Esophagus muscularis mucosa (tissue), 4 donors: Measurements from ENCODE around the gene CACNB1. TPM values are rescaled to one million over a fixed set of nuclear protein-coding genes. Genes with fewer than 3 reads are reported as not detected.

Source experiments
- DNase-seq: peaks from one replicate; pipeline ENCODE4 v3.0.0-alpha.2; 2017; ENCODE audit errors: extremely low spot score
- H3K27ac ChIP-seq, 4 donors: fragments of 200-600 bp; sonication (generic); replicated peaks in 1 of 4; 1 replicate in 3 of 4; 2 replicates in 1 of 4; pipeline ENCODE4 v1.5.1; 2016 to 2019; ENCODE audit warnings: mild to moderate bottlenecking in 1 of 4
- H3K27me3 ChIP-seq, 4 donors: fragments of 200-600 bp; sonication (generic); one replicate each; pipeline versions ENCODE4 v1.5.1 to v1.6.0; 2016 to 2019
- H3K36me3 ChIP-seq, 4 donors: fragments of 200-600 bp; sonication (generic); one replicate each; pipeline ENCODE4 v1.5.1; 2016 to 2019
- H3K4me1 ChIP-seq, 4 donors: fragments of 200-600 bp; sonication (generic); one replicate each; pipeline ENCODE4 v1.5.1; 2016 to 2019
- H3K4me3 ChIP-seq, 4 donors: fragments of 200-600 bp; sonication (generic); 1 replicate in 2 of 4; 2 replicates in 2 of 4; pipeline ENCODE4 v1.5.1; 2016 to 2019; ENCODE audit warnings: mild to moderate bottlenecking in 4 of 4, moderate library complexity in 1 of 4
- H3K9me3 ChIP-seq, 4 donors: fragments of 200-600 bp; sonication (generic); 1 replicate in 3 of 4; 2 replicates in 1 of 4; pipeline ENCODE4 v1.5.1; 2016 to 2019
- CTCF ChIP-seq, 3 experiments: fragments of 200-600 bp in 2 of 3; fragments of 450-650 bp in 1 of 3; sonication (generic) in 2 of 3; IDR thresholded peaks; one replicate each; pipeline ENCODE4 v1.5.1; 2017 to 2019; ENCODE audit warnings: antibody characterized with exemption in 3 of 3, mild to moderate bottlenecking in 2 of 3, moderate library complexity in 1 of 3
- EP300 ChIP-seq: sonication (generic); formaldehyde crosslinking; IDR thresholded peaks from one replicate; pipeline ENCODE4 v1.6.1; 2017; ENCODE audit warnings: antibody characterized with exemption
- POLR2A ChIP-seq: fragments of 450-650 bp; IDR thresholded peaks from one replicate; pipeline ENCODE4 v1.6.1; 2017; ENCODE audit warnings: antibody characterized with exemption, moderate library complexity, mild to moderate bottlenecking, low read depth
- POLR2AphosphoS5 ChIP-seq, 2 donors: sonication (generic); formaldehyde crosslinking; IDR thresholded peaks; one replicate each; pipeline ENCODE4 v1.6.1; 2017; ENCODE audit warnings: antibody characterized with exemption in 2 of 2
- WGBS: methylation state at CpG from one replicate; pipeline ENCODE4 v1.1.5; 2018; 5-methylcytosine and 5-hydroxymethylcytosine counted together
- intact Hi-C: fragments of 100-400 bp; cut with DNase I; formaldehyde crosslinking; loops from one replicate; pipeline ENCODE4 v1.15.1; 2023
- total RNA-seq, 4 donors: library from RNA; depleted of rRNA; stranded (reverse); fragments of >200 nt; gene quantifications; one replicate each; pipeline versions ENCODE4 v1.1.0 to v1.2.1, GENCODE V29; 2016

The CACNB1 gene
- total RNA-seq, 4 donors from 2014 or later: 3.1 to 8.0 (median 5.4) TPM

DNA sequence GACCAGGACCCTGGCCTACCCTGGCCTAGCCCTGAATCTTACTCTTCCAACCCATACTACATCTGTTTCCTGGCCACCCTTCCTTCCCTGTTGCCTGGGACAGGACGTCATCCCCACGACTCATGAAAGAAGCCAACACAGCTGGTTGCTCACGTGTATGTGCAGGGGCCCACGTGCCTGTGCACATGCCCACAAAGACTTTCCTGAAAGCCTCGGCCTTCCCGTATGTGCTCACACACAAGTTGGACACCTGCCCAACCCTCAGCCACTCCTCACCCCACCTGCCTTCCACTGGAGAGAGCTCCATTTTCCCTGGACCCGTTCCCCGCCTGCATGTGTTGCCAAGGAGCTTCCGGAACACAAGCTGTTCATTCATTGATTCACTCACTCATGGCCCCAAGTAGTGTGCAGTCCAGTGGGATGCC, 53.0 kb downstream of the CACNB1 start:
- no peaks in the 10 kb centered on the region for H3K36me3 ChIP-seq
- no peaks in the 10 kb centered on the region for H3K9me3 ChIP-seq
- TF ChIP-seq POLR2AphosphoS5 (IDR thresholded peaks at IDR 0.05) (peak; percentile 46 to 81), EP300 (no peak), CTCF (IDR thresholded peaks at IDR 0.05) (no peak), POLR2A (peak; percentile 33)
- peak; percentile 98 for DNase-seq
- peaks cover 0 to 25% (median 15%) of the 10 kb centered on the region in 4 donors for H3K4me1 ChIP-seq
- no peaks in the 10 kb centered on the region for H3K27me3 ChIP-seq
- 40% methylated on average over 9 of the region's 9 CpGs for WGBS
- intact Hi-C loops: no loop called here
- peak overlapping the region; percentile 63 to 75 (median 70) for H3K27ac ChIP-seq
- H3K4me3 ChIP-seq: no peak overlapping the region

DNA sequence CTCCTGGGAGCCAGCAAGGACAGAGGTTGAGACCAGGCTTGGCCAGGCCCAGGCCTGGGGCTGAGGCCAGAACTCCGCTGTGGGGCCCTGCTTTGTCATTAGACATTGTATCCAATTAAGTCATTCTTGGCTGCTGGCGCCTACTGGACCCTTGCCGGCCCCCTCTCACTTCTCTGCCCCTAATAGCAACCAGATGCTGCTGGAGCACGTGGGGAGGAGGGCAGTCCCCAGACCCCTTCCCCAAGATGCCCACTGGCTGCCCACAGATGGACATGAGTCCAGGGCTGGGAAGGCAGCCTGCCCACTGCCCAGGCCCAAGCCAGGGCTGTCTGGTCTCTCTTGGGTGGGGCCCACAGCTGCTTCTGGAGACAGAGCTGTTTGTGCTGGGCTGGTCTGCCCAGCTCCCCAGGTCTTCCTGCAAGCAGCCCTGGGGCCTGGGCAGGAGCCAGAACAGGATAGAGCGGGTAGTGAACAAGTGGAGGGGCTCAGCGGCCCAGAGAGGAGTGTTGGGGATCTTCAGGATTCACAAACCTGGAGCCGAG, 53.8 kb downstream of the CACNB1 start:
- intact Hi-C loops: no loop called here
- H3K4me1 ChIP-seq: peaks cover 0 to 30% (median 19%) of the 10 kb centered on the region in 4 donors
- no peaks in the 10 kb centered on the region for H3K9me3 ChIP-seq
- no peaks in the 10 kb centered on the region for H3K36me3 ChIP-seq
- no peak for TF ChIP-seq CTCF (IDR thresholded peaks at IDR 0.05)
- TF ChIP-seq EP300: no peak
- TF ChIP-seq POLR2A: no peak
- TF ChIP-seq POLR2AphosphoS5 (IDR thresholded peaks at IDR 0.05): no peak
- H3K4me3 ChIP-seq: no peak overlapping the region
- H3K27me3 ChIP-seq: no peaks in the 10 kb centered on the region
- 47% methylated on average over 3 of the region's 7 CpGs for WGBS
- DNase-seq: no peak
- peak overlapping the region; percentile 63 to 75 (median 70) for H3K27ac ChIP-seq

GRCh38 chr17:39141915-39142664, 55.4 kb downstream of the CACNB1 start:
- intact Hi-C loops: no loop called here
- Histone ChIP-seq H3K4me1 (peaks cover 0 to 30% (median 19%) of the 10 kb centered on the region in 4 donors), H3K9me3 (no peaks in the 10 kb centered on the region), H3K36me3 (no peaks in the 10 kb centered on the region), H3K27ac (no peak overlapping the region), H3K4me3 (no peak overlapping the region), H3K27me3 (no peaks in the 10 kb centered on the region)
- TF ChIP-seq POLR2A (no peak), EP300 (no peak), POLR2AphosphoS5 (IDR thresholded peaks at IDR 0.05) (no peak), CTCF (IDR thresholded peaks at IDR 0.05) (no peak)
- DNase-seq: no peak
- 82% methylated on average over 11 of the region's 11 CpGs for WGBS

DNA sequence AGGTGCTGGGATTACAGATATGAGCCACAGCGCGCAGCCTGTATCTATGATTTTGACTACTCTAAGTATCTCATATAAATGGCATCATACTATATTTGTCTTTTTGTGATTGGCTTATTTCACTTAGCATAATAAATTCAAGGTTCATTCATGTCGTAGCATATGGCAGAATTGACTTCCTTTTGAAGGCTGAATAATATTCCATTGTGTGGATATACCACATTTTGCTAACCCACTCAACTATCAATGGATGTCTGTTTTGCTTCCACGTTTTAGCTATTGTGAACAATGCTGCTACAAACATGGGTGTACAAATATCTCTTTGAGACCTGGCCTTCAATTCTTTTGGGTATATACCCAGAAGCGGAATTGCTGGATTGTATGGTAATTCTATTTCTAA, 56.2 kb downstream of the CACNB1 start:
- peaks cover 0 to 30% (median 19%) of the 10 kb centered on the region in 4 donors for H3K4me1 ChIP-seq
- H3K27me3 ChIP-seq: no peaks in the 10 kb centered on the region
- WGBS: 94% methylated on average over 5 of the region's 5 CpGs
- no peak for DNase-seq
- H3K27ac ChIP-seq: no peak overlapping the region
- no peaks in the 10 kb centered on the region for H3K36me3 ChIP-seq
- TF ChIP-seq POLR2A: no peak
- TF ChIP-seq CTCF (IDR thresholded peaks at IDR 0.05): no peak
- no peak for TF ChIP-seq EP300
- TF ChIP-seq POLR2AphosphoS5 (IDR thresholded peaks at IDR 0.05): no peak
- H3K9me3 ChIP-seq: no peaks in the 10 kb centered on the region
- H3K4me3 ChIP-seq: no peak overlapping the region
- intact Hi-C loops: no loop called here
